HepG2 (cell line): ENCODE results near the gene ZMYND10. TPM values are rescaled to one million over a fixed set of nuclear protein-coding genes. Genes with fewer than 3 reads are reported as not detected.

Source experiments
- ETV5 ChIP-seq: IDR thresholded peaks from 2 replicates; pipeline ENCODE4 v1.6.1; 2018; ENCODE audit warnings: missing biosample characterization, missing genetic modification reagents, inconsistent platforms, borderline replicate concordance
- HINFP ChIP-seq: sonication (generic); formaldehyde crosslinking; IDR thresholded peaks from 2 replicates; pipeline ENCODE4 v1.4.0; 2020; ENCODE audit warnings: low read depth, mild to moderate bottlenecking, missing genetic modification reagents
- HMGA1 ChIP-seq: sonication (generic); formaldehyde crosslinking; conservative IDR thresholded peaks from 2 replicates; pipeline ENCODE4 v1.4.0; 2020; ENCODE audit warnings: missing genetic modification reagents
- KAT8 ChIP-seq: IDR thresholded peaks from 2 replicates; pipeline ENCODE4 v1.6.1; 2016; ENCODE audit warnings: missing genetic modification reagents, missing compliant biosample characterization
- MIXL1 ChIP-seq: IDR thresholded peaks from 2 replicates; pipeline ENCODE4 v1.6.1; 2016
- SIN3B ChIP-seq: fragments of 150-350 bp; IDR thresholded peaks from 2 replicates; pipeline ENCODE4 v1.6.1; 2014; ENCODE audit warnings: low read length
- TIGD3 ChIP-seq: sonication (generic); formaldehyde crosslinking; IDR thresholded peaks from 2 replicates; pipeline ENCODE4 v1.5.1; 2020; ENCODE audit warnings: mild to moderate bottlenecking, missing genetic modification reagents, borderline replicate concordance
- TOE1 ChIP-seq: sonication (generic); formaldehyde crosslinking; IDR thresholded peaks from 2 replicates; pipeline ENCODE4 v1.4.0; 2020; ENCODE audit warnings: mild to moderate bottlenecking, missing genetic modification reagents
- ZFP41 ChIP-seq: sonication (generic); formaldehyde crosslinking; IDR thresholded peaks from 2 replicates; pipeline ENCODE4 v1.4.0; 2020; ENCODE audit warnings: mild to moderate bottlenecking, missing genetic modification reagents, borderline replicate concordance
- ZNF639 ChIP-seq: conservative IDR thresholded peaks from 2 replicates; pipeline ENCODE4 v1.6.1; 2018; ENCODE audit warnings: missing genetic modification reagents
- ZNF746 ChIP-seq: sonication (generic); formaldehyde crosslinking; IDR thresholded peaks from 2 replicates; pipeline ENCODE4 v1.8.0; 2022; ENCODE audit warnings: mild to moderate bottlenecking, missing genetic modification reagents
- ZNF788 ChIP-seq: sonication (generic); formaldehyde crosslinking; IDR thresholded peaks from 2 replicates; pipeline ENCODE4 v1.5.0; 2020; ENCODE audit warnings: mild to moderate bottlenecking, missing genetic modification reagents, borderline replicate concordance
- polyA plus RNA-seq, 8 experiments: library from polyadenylated mRNA; depleted of rRNA in 3 of 8; stranded (reverse) in 7 of 8; unstranded in 1 of 8; fragments of >200 nt; fragmentation: Illumina TruSeq in 4 of 8; extraction: Trizol in 4 of 8; gene quantifications; 2 replicates each; pipeline versions ENCODE4 v1.2.1 to v1.2.3, GENCODE V29; 2011 to 2016; ENCODE audit warnings: low read depth in 4 of 8, missing spikeins in 1 of 8, mixed read lengths in 1 of 8; ENCODE audit not compliant: insufficient read depth in 1 of 8
- total RNA-seq, 5 experiments: library from RNA; depleted of rRNA; stranded (reverse); fragments of >200 nt; fragmentation: Illumina TruSeq; extraction: Trizol; gene quantifications; 2 replicates each; pipeline ENCODE4 v1.2.3, GENCODE V29; 2016; ENCODE audit warnings: low read depth in 1 of 5
- TF ChIP-seq, protein P1 (sequence below): sonication (generic); formaldehyde crosslinking; IDR thresholded peaks from 2 replicates; pipeline ENCODE4 v1.5.0; 2020; ENCODE audit warnings: mild to moderate bottlenecking, missing genetic modification reagents, moderate library complexity
- TF ChIP-seq, protein P2 (sequence below): IDR thresholded peaks from 2 replicates; pipeline ENCODE4 v1.6.1; 2016; ENCODE audit warnings: missing biosample characterization, missing genetic modification reagents, low read depth
- TF ChIP-seq, protein P3 (sequence below): IDR thresholded peaks from 2 replicates; pipeline ENCODE4 v1.6.1; 2016; ENCODE audit warnings: missing compliant biosample characterization, missing genetic modification reagents, borderline replicate concordance
- TF ChIP-seq, protein P4 (sequence below): IDR thresholded peaks from 2 replicates; pipeline ENCODE4 v1.6.1; 2018; ENCODE audit warnings: missing genetic modification reagents, mild to moderate bottlenecking, missing compliant biosample characterization

ZMYND10 gene
- total and polyA plus RNA-seq, 2 of the 13 experiments (the other 11 are each of a cell fraction or from before 2014, with no cell fraction given) = 0.60 to 0.74 TPM

GRCh38 chr3:50358911-50359759, 13.6 kb upstream of the ZMYND10 start, which contains the start of gene TMEM115 (continued):
- TF ChIP-seq ZFP41 (CRISPR knock-in tag) (peak; percentile 58; the same call in 1 of the 2 replicates), ETV5 (CRISPR knock-in tag) (peak; percentile 41; the same call in 1 of the 2 replicates), SIN3B (no peak), MIXL1 (no peak), HMGA1 (CRISPR knock-in tag) (no peak), KAT8 (peak; percentile 90), HINFP (no peak), ZNF746 (CRISPR knock-in tag) (peak; percentile 22; the same call in 1 of the 2 replicates), ZNF788 (peak; percentile 77; the same call in 1 of the 2 replicates), TIGD3 (CRISPR knock-in tag) (no peak), ZNF639 (CRISPR knock-in tag) (peak; percentile 79), TOE1 (0 out of 2 replicates have a peak, but pooled peaks have one; percentile 30)
- TF ChIP-seq, protein P1, sequence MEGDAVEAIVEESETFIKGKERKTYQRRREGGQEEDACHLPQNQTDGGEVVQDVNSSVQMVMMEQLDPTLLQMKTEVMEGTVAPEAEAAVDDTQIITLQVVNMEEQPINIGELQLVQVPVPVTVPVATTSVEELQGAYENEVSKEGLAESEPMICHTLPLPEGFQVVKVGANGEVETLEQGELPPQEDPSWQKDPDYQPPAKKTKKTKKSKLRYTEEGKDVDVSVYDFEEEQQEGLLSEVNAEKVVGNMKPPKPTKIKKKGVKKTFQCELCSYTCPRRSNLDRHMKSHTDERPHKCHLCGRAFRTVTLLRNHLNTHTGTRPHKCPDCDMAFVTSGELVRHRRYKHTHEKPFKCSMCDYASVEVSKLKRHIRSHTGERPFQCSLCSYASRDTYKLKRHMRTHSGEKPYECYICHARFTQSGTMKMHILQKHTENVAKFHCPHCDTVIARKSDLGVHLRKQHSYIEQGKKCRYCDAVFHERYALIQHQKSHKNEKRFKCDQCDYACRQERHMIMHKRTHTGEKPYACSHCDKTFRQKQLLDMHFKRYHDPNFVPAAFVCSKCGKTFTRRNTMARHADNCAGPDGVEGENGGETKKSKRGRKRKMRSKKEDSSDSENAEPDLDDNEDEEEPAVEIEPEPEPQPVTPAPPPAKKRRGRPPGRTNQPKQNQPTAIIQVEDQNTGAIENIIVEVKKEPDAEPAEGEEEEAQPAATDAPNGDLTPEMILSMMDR (CRISPR knock-in tag) = no peak
- TF ChIP-seq, protein P2, sequence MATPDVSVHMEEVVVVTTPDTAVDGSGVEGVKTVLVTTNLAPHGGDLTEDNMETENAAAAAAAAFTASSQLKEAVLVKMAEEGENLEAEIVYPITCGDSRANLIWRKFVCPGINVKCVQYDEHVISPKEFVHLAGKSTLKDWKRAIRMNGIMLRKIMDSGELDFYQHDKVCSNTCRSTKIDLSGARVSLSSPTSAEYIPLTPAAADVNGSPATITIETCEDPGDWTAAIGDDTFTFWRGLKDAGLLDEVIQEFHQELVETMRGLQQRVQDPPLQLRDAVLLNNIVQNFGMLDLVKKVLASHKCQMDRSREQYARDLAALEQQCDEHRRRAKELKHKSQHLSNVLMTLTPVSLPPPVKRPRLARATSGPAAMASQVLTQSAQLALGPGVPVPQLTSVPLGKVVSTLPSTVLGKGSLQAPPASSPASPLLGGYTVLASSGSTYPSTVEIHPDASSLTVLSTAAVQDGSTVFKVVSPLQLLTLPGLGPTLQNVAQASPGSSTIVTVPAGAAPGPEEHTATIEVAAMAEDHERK = peak; percentile 68
- TF ChIP-seq, protein P3, sequence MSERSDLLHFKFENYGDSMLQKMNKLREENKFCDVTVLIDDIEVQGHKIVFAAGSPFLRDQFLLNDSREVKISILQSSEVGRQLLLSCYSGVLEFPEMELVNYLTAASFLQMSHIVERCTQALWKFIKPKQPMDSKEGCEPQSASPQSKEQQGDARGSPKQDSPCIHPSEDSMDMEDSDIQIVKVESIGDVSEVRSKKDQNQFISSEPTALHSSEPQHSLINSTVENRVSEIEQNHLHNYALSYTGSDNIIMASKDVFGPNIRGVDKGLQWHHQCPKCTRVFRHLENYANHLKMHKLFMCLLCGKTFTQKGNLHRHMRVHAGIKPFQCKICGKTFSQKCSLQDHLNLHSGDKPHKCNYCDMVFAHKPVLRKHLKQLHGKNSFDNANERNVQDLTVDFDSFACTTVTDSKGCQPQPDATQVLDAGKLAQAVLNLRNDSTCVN (CRISPR knock-in tag) = peak; percentile 78
- TF ChIP-seq, protein P4, sequence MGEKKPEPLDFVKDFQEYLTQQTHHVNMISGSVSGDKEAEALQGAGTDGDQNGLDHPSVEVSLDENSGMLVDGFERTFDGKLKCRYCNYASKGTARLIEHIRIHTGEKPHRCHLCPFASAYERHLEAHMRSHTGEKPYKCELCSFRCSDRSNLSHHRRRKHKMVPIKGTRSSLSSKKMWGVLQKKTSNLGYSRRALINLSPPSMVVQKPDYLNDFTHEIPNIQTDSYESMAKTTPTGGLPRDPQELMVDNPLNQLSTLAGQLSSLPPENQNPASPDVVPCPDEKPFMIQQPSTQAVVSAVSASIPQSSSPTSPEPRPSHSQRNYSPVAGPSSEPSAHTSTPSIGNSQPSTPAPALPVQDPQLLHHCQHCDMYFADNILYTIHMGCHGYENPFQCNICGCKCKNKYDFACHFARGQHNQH (CRISPR knock-in tag) = peak; percentile 80
